ENCODE measurements around the gene CBX5. TPM values are rescaled to one million over a fixed set of nuclear protein-coding genes. Genes with fewer than 3 reads are reported as not detected.

Gene CBX5
- total RNA-seq, 1 donor from 2014 or later, result 52.3 TPM

GRCh38 chr12:54214553-54215406, 65.1 kb downstream of the CBX5 start:
- ATAC-seq (peak; percentile 96), DNase-seq (peak; percentile 92)
- no peak overlapping the region for H3K4me3 ChIP-seq
- H3K4me1 ChIP-seq, result peaks cover 29% of the 10 kb centered on the region
- intact Hi-C loops (cut with DNase I), result no loop called here
- no peak overlapping the region for H3K27ac ChIP-seq
- peak; percentile 98 for TF ChIP-seq CTCF (IDR thresholded peaks at IDR 0.05)
- no peaks in the 10 kb centered on the region for H3K9me3 ChIP-seq
- peaks cover 34% of the 10 kb centered on the region for H3K27me3 ChIP-seq
- no peaks in the 10 kb centered on the region for H3K36me3 ChIP-seq

GRCh38 chr12:54213079-54213478, 66.8 kb downstream of the CBX5 start:
- no peak for TF ChIP-seq CTCF (IDR thresholded peaks at IDR 0.05)
- no peak overlapping the region for H3K4me3 ChIP-seq
- peaks cover 29% of the 10 kb centered on the region for H3K4me1 ChIP-seq
- H3K27me3 ChIP-seq, result peaks cover 40% of the 10 kb centered on the region
- no peak for ATAC-seq
- no peaks in the 10 kb centered on the region for H3K36me3 ChIP-seq
- no peak for DNase-seq
- H3K27ac ChIP-seq, result no peak overlapping the region
- no peaks in the 10 kb centered on the region for H3K9me3 ChIP-seq
- intact Hi-C loops (cut with DNase I), result no loop called here

- no peak overlapping the region for H3K27ac ChIP-seq
- H3K4me3 ChIP-seq, result no peak overlapping the region
- H3K4me1 ChIP-seq, result peaks cover 19% of the 10 kb centered on the region
- no peaks in the 10 kb centered on the region for H3K36me3 ChIP-seq
- intact Hi-C loops (cut with DNase I), result no loop called here
- no peak for TF ChIP-seq CTCF (IDR thresholded peaks at IDR 0.05)
- ATAC-seq (no peak), DNase-seq (no peak)
- no peaks in the 10 kb centered on the region for H3K9me3 ChIP-seq
- H3K27me3 ChIP-seq, result peaks cover 34% of the 10 kb centered on the region
Measured at GRCh38 chr12:54211920-54212319, 68.0 kb downstream of the CBX5 start.

- ATAC-seq (no peak), DNase-seq (no peak)
- Histone ChIP-seq H3K27me3 (peaks cover 31% of the 10 kb centered on the region), H3K4me3 (no peak overlapping the region), H3K27ac (no peak overlapping the region), H3K9me3 (no peaks in the 10 kb centered on the region), H3K36me3 (no peaks in the 10 kb centered on the region), H3K4me1 (peaks cover 6% of the 10 kb centered on the region)
- no peak for TF ChIP-seq CTCF (IDR thresholded peaks at IDR 0.05)
- intact Hi-C loops (cut with DNase I), result no loop called here
Measured at GRCh38 chr12:54210400-54210790, 69.5 kb downstream of the CBX5 start.

GRCh38 chr12:54208591-54208990, 71.3 kb downstream of the CBX5 start:
- Histone ChIP-seq H3K27me3 (peaks cover 36% of the 10 kb centered on the region), H3K27ac (no peak overlapping the region), H3K4me1 (no peaks in the 10 kb centered on the region), H3K9me3 (no peaks in the 10 kb centered on the region), H3K36me3 (no peaks in the 10 kb centered on the region), H3K4me3 (no peak overlapping the region)
- intact Hi-C loops (cut with DNase I), result no loop called here
- ATAC-seq (no peak), DNase-seq (no peak)
- no peak for TF ChIP-seq CTCF (IDR thresholded peaks at IDR 0.05)
